Measurements from ENCODE around the gene MINDY2. TPM values are rescaled to one million over a fixed set of nuclear protein-coding genes. Genes with fewer than 3 reads are reported as not detected.

Gene MINDY2
- total RNA-seq, 1 experiment from 2014 or later = 29.9 TPM

DNA sequence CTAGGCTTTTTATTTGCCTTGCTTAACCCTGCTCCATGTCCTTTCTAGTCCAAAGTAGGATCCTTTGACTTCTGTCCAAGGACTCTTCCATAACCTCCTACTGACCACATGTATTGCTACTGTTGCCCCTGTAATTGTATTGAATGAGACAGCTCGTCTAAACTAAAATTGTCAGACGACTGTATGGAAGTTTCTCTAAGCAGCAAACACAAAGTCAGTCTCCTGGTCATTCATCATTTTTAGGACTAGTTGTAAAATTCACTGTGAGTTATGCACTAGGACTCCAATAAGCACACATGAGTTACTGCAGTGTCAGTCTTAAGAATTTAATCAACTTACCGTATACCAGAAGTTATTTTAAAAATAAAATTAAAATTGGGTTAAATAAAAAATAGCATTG, 129.5 kb downstream of the MINDY2 start (continued):
- TF ChIP-seq AFF4 (CRISPR knock-in tag; IDR thresholded peaks at IDR 0.05; ENCODE audit: borderline replicate concordance) = no peak
- no peak for TF ChIP-seq FOXJ3 (CRISPR knock-in tag; IDR thresholded peaks at IDR 0.05; ENCODE audit: borderline replicate concordance)
- no peak for TF ChIP-seq ZNF671 (CRISPR knock-in tag; IDR thresholded peaks at IDR 0.05)
- TF ChIP-seq RORB (CRISPR knock-in tag; IDR thresholded peaks at IDR 0.05) = no peak
- TF ChIP-seq MXD4 (CRISPR knock-in tag; IDR thresholded peaks at IDR 0.05; ENCODE audit: borderline replicate concordance) = no peak
- TF ChIP-seq ATF3 (CRISPR knock-in tag; conservative IDR thresholded peaks at IDR 0.05) = no peak
- TF ChIP-seq, protein P1, sequence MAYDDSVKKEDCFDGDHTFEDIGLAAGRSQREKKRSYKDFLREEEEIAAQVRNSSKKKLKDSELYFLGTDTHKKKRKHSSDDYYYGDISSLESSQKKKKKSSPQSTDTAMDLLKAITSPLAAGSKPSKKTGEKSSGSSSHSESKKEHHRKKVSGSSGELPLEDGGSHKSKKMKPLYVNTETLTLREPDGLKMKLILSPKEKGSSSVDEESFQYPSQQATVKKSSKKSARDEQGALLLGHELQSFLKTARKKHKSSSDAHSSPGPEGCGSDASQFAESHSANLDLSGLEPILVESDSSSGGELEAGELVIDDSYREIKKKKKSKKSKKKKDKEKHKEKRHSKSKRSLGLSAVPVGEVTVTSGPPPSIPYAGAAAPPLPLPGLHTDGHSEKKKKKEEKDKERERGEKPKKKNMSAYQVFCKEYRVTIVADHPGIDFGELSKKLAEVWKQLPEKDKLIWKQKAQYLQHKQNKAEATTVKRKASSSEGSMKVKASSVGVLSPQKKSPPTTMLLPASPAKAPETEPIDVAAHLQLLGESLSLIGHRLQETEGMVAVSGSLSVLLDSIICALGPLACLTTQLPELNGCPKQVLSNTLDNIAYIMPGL (CRISPR knock-in tag; IDR thresholded peaks at IDR 0.05) = no peak
- TF ChIP-seq, protein P2, sequence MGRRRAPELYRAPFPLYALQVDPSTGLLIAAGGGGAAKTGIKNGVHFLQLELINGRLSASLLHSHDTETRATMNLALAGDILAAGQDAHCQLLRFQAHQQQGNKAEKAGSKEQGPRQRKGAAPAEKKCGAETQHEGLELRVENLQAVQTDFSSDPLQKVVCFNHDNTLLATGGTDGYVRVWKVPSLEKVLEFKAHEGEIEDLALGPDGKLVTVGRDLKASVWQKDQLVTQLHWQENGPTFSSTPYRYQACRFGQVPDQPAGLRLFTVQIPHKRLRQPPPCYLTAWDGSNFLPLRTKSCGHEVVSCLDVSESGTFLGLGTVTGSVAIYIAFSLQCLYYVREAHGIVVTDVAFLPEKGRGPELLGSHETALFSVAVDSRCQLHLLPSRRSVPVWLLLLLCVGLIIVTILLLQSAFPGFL (CRISPR knock-in tag; IDR thresholded peaks at IDR 0.05; ENCODE audit: borderline replicate concordance) = no peak
- TF ChIP-seq, protein P3, sequence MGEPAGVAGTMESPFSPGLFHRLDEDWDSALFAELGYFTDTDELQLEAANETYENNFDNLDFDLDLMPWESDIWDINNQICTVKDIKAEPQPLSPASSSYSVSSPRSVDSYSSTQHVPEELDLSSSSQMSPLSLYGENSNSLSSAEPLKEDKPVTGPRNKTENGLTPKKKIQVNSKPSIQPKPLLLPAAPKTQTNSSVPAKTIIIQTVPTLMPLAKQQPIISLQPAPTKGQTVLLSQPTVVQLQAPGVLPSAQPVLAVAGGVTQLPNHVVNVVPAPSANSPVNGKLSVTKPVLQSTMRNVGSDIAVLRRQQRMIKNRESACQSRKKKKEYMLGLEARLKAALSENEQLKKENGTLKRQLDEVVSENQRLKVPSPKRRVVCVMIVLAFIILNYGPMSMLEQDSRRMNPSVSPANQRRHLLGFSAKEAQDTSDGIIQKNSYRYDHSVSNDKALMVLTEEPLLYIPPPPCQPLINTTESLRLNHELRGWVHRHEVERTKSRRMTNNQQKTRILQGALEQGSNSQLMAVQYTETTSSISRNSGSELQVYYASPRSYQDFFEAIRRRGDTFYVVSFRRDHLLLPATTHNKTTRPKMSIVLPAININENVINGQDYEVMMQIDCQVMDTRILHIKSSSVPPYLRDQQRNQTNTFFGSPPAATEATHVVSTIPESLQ (CRISPR knock-in tag; IDR thresholded peaks at IDR 0.05) = no peak

GRCh38 chr15:58908550-58909309, 137.6 kb downstream of the MINDY2 start:
- no peak for ATAC-seq
- TF ChIP-seq AFF4 (CRISPR knock-in tag; IDR thresholded peaks at IDR 0.05; ENCODE audit: borderline replicate concordance) (no peak), ZNF416 (CRISPR knock-in tag; IDR thresholded peaks at IDR 0.05) (no peak), ARID4B (CRISPR knock-in tag; IDR thresholded peaks at IDR 0.05; ENCODE audit: borderline replicate concordance) (no peak)
- no peak for DNase-seq (ENCODE audit: low spot score)
- POLR2A ChIA-PET = no interaction called here
- Mint-ChIP-seq H3K27me3 (ENCODE audit: low read depth) (no peaks in the 10 kb centered on the region), H3K36me3 (peaks cover 63% of the 10 kb centered on the region), H3K9me3 (no peaks in the 10 kb centered on the region), H3K4me3 (no peak overlapping the region), H3K4me1 (peaks cover 19% of the 10 kb centered on the region), H3K27ac (no peak overlapping the region)
- CTCF ChIA-PET = interaction anchor here (0.6 kb wide), 1 partner anchor 156 kb away, joined by 4 read pairs; no protein-coding TSS in a partner anchor

All from WTC11 (cell line).